ENCODE data around the gene PRDX1.

The PRDX1 gene

DNA sequence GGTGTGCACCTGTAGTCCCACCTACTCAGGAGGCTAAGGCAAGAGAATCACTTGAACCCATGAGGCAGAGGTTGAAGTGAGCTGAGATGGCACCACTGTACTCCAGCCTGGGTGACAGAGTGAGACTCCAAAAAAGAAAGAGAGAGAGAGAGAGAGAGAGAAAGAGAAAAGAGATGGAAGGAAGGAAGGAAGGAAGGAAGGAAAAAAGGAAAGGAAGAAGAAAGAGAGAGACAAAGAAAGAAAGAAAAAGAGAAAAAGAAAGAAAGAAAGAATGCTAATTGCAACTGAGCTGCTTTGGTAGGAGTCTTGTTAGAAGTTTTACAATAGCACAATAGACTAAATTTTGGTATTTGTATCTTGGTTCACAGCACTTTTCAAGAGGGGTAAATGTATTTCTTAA is 56.4 kb downstream of the PRDX1 start:
- no peaks in the 10 kb centered on the region for H3K27me3 ChIP-seq (ENCODE audit: control insufficient read depth, insufficient read depth, low read length)
- no peaks in the 10 kb centered on the region for H3K4me1 ChIP-seq
- no peaks in the 10 kb centered on the region for H3K79me2 ChIP-seq
- no peak overlapping the region for H3K4me2 ChIP-seq (ENCODE audit: low read length)
- no peak overlapping the region for H2AFZ ChIP-seq
- no peak overlapping the region for H3K27ac ChIP-seq
- no peak overlapping the region for H3K9ac ChIP-seq
- no peaks in the 10 kb centered on the region for H3K9me3 ChIP-seq (ENCODE audit: control insufficient read depth, low read length)
- TF ChIP-seq, protein P1, sequence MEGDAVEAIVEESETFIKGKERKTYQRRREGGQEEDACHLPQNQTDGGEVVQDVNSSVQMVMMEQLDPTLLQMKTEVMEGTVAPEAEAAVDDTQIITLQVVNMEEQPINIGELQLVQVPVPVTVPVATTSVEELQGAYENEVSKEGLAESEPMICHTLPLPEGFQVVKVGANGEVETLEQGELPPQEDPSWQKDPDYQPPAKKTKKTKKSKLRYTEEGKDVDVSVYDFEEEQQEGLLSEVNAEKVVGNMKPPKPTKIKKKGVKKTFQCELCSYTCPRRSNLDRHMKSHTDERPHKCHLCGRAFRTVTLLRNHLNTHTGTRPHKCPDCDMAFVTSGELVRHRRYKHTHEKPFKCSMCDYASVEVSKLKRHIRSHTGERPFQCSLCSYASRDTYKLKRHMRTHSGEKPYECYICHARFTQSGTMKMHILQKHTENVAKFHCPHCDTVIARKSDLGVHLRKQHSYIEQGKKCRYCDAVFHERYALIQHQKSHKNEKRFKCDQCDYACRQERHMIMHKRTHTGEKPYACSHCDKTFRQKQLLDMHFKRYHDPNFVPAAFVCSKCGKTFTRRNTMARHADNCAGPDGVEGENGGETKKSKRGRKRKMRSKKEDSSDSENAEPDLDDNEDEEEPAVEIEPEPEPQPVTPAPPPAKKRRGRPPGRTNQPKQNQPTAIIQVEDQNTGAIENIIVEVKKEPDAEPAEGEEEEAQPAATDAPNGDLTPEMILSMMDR (IDR thresholded peaks at IDR 0.05), result no peak
- H3K36me3 ChIP-seq (ENCODE audit: control insufficient read depth, insufficient read depth, low read length), result no peaks in the 10 kb centered on the region
- no peak overlapping the region for H3K4me3 ChIP-seq (ENCODE audit: low read depth, low read length)

Measured in parathyroid adenoma (tissue), 2 donors.